MCF 10A (cell line): Measurements from ENCODE around the gene CLEC1A. TPM values are rescaled to one million over a fixed set of nuclear protein-coding genes. Genes with fewer than 3 reads are reported as not detected.

ENCODE experiments used
- BruUV-seq: library from RNA; stranded (reverse); fragments of 400-500 nt; replicated peaks from 2 replicates; lab custom pipeline; 2021; lab: Mats Ljungman, UMichigan
- CTCF ChIA-PET: fragments of 300-600 bp; sonication (Branson Sonifier 250); formaldehyde crosslinking; extraction: SDS; loops from one replicate; lab custom pipeline; 2021; ENCODE audit warnings: antibody characterized with exemption, inconsistent platforms; lab: Yijun Ruan, JAX
- POLR2A ChIA-PET: fragments of 300-600, 350-650 bp; sonication (Branson Sonifier 250); formaldehyde crosslinking; extraction: SDS; loops from one replicate; lab custom pipeline; 2020; ENCODE audit warnings: antibody characterized with exemption, inconsistent platforms; lab: Yijun Ruan, JAX
- DNase-seq: peaks from one replicate; pipeline ENCODE4 v3.0.0-alpha.2; 2018; ENCODE audit not compliant: unreplicated experiment
- H3K27ac Mint-ChIP-seq: one replicate; pipeline ENCODE4 v1.8.0; 2022; ENCODE audit warnings: mild to moderate bottlenecking, low read depth, mixed read lengths; ENCODE audit not compliant: unreplicated experiment
- H3K27me3 Mint-ChIP-seq: one replicate; pipeline ENCODE4 v1.8.0; 2022; ENCODE audit warnings: mixed read lengths; ENCODE audit not compliant: insufficient read depth, unreplicated experiment
- H3K36me3 Mint-ChIP-seq: one replicate; pipeline ENCODE4 v1.8.0; 2022; ENCODE audit warnings: mild to moderate bottlenecking, moderate library complexity, mixed read lengths; ENCODE audit not compliant: insufficient read depth, unreplicated experiment
- H3K4me1 Mint-ChIP-seq: one replicate; pipeline ENCODE4 v1.8.0; 2022; ENCODE audit warnings: mixed read lengths; ENCODE audit not compliant: insufficient read depth, unreplicated experiment
- H3K4me3 Mint-ChIP-seq: one replicate; pipeline ENCODE4 v1.8.0; 2022; ENCODE audit warnings: mild to moderate bottlenecking, moderate library complexity, mixed read lengths; ENCODE audit not compliant: unreplicated experiment
- H3K9me3 Mint-ChIP-seq: one replicate; pipeline ENCODE4 v1.8.0; 2022; ENCODE audit warnings: mixed read lengths; ENCODE audit not compliant: unreplicated experiment
- CTCF ChIP-seq: fragments of 200-600 bp; IDR thresholded peaks from one replicate; pipeline ENCODE4 v1.8.0; 2022; ENCODE audit warnings: antibody characterized with exemption, mild to moderate bottlenecking; ENCODE audit not compliant: unreplicated experiment
- intact Hi-C: fragments of 100-400 bp; cut with micrococcal nuclease; formaldehyde crosslinking; loops from 2 replicates; pipeline ENCODE4 v1.14.1; 2022
- total RNA-seq: library from RNA; stranded (reverse); gene quantifications from 2 replicates; pipeline ENCODE4 v1.2.3, GENCODE V29; 2022

CLEC1A gene
- total RNA-seq, 1 experiment from 2014 or later: not detected

- no peaks in the 10 kb centered on the region for H3K9me3 Mint-ChIP-seq
- H3K4me1 Mint-ChIP-seq: peaks cover 6% of the 10 kb centered on the region
- TF ChIP-seq CTCF: no peak
- no TSS peak for BruUV-seq
- ChIA-PET POLR2A (interaction anchor here (2.5 to 2.6 kb wide), 2 partner anchors 8 to 31 kb away, joined by 7 to 10 read pairs; no protein-coding TSS in a partner anchor), CTCF (interaction anchor here (0.5 kb wide), 1 partner anchor 14 kb away, joined by 3 read pairs; no protein-coding TSS in a partner anchor)
- H3K36me3 Mint-ChIP-seq: no peaks in the 10 kb centered on the region
- no peak overlapping the region for H3K27ac Mint-ChIP-seq
- DNase-seq: no peak
- intact Hi-C loops: no loop called here
- H3K27me3 Mint-ChIP-seq: no peaks in the 10 kb centered on the region
- no peak overlapping the region for H3K4me3 Mint-ChIP-seq
Measured at GRCh38 chr12:10070380-10070779, 28.4 kb downstream of the CLEC1A start.

GRCh38 chr12:10069976-10070375, 28.8 kb downstream of the CLEC1A start:
- intact Hi-C loops: no loop called here
- ChIA-PET POLR2A (interaction anchor here (2.5 to 2.6 kb wide), 2 partner anchors 8 to 31 kb away, joined by 7 to 10 read pairs; no protein-coding TSS in a partner anchor), CTCF (no interaction called here)
- Mint-ChIP-seq H3K4me3 (no peak overlapping the region), H3K4me1 (peaks cover 6% of the 10 kb centered on the region), H3K9me3 (no peaks in the 10 kb centered on the region), H3K27me3 (no peaks in the 10 kb centered on the region), H3K36me3 (no peaks in the 10 kb centered on the region), H3K27ac (no peak overlapping the region)
- TF ChIP-seq CTCF: no peak
- no peak for DNase-seq
- no TSS peak for BruUV-seq

- Mint-ChIP-seq H3K36me3 (no peaks in the 10 kb centered on the region), H3K4me3 (no peak overlapping the region), H3K27ac (no peak overlapping the region), H3K4me1 (peaks cover 6% of the 10 kb centered on the region), H3K9me3 (no peaks in the 10 kb centered on the region), H3K27me3 (no peaks in the 10 kb centered on the region)
- CTCF ChIA-PET: interaction anchor here (0.6 to 1.3 kb wide), 5 partner anchors 19 to 146 kb away, joined by 3 to 6 read pairs (median 4); no protein-coding TSS in a partner anchor
- TF ChIP-seq CTCF: no peak
- BruUV-seq: no TSS peak
- peak; percentile 6 for DNase-seq
- intact Hi-C loops: no loop called here
- POLR2A ChIA-PET: interaction anchor here (1.3 to 2.6 kb wide), 3 partner anchors 9 to 328 kb away, joined by 3 to 10 read pairs (median 7); no protein-coding TSS in a partner anchor
Measured at GRCh38 chr12:10069099-10069498, 29.7 kb downstream of the CLEC1A start.

GRCh38 chr12:10068644-10069043, 30.1 kb downstream of the CLEC1A start:
- Mint-ChIP-seq H3K27me3 (no peaks in the 10 kb centered on the region), H3K36me3 (no peaks in the 10 kb centered on the region), H3K9me3 (no peaks in the 10 kb centered on the region), H3K4me1 (peaks cover 6% of the 10 kb centered on the region), H3K27ac (no peak overlapping the region), H3K4me3 (no peak overlapping the region)
- no peak for DNase-seq
- no peak for TF ChIP-seq CTCF
- ChIA-PET CTCF (interaction anchor here (0.8 to 1.3 kb wide), 4 partner anchors 19 to 71 kb away, joined by 3 to 6 read pairs (median 4); no protein-coding TSS in a partner anchor), POLR2A (interaction anchor here (1.3 to 2.6 kb wide), 3 partner anchors 9 to 328 kb away, joined by 3 to 10 read pairs (median 7); no protein-coding TSS in a partner anchor)
- intact Hi-C loops: no loop called here
- BruUV-seq: no TSS peak
